NB4 (cell line): Measurements from ENCODE around the gene MAGOHB.

Source experiments
- CTCF ChIP-seq: IDR thresholded peaks from one replicate; pipeline ENCODE4 v1.5.1; 2012; ENCODE audit warnings: low read depth, low read length
- MAX ChIP-seq: IDR thresholded peaks from 2 replicates; pipeline ENCODE4 v1.6.1; 2011; ENCODE audit warnings: low read depth, low read length
- POLR2A ChIP-seq: IDR thresholded peaks from 2 replicates; pipeline ENCODE4 v1.6.1; 2011; ENCODE audit warnings: mild to moderate bottlenecking; ENCODE audit not compliant: insufficient read length; ENCODE audit errors: extremely low read depth

DNA sequence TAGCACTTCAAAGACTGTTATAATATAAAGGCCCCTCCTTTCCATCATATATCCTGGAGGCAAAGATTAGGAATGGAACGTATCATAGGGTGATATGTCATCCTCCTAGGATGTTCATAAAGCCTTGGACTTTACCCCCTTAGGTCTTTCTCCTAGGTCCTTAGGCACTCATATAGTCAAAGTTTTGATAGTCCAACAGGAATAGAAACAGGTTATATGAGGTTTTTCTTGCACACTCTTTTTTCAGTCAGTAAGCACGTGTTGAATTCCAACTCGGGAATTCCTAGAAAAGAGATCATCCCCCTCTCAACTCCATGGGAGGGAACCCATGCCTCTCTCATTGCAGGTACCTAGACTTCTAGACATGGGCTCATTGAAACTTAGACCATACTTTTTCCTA lies 20.1 kb upstream of the MAGOHB start:
- TF ChIP-seq CTCF = no peak
- no peak for TF ChIP-seq POLR2A
- TF ChIP-seq MAX = no peak
